Spleen (tissue), 11 donors: Measurements from ENCODE around the gene TLX1. TPM values are rescaled to one million over a fixed set of nuclear protein-coding genes. Genes with fewer than 3 reads are reported as not detected.

Source experiments
- DNase-seq: peaks from one replicate; pipeline ENCODE4 v3.0.0-alpha.2; 2020
- H3K27ac ChIP-seq, 8 donors: fragments of 200-600 bp; sonication (generic) in 7 of 8; 1 replicate in 4 of 8; 2 replicates in 4 of 8; pipeline versions ENCODE4 v1.5.0 to v1.8.0; 2016 to 2021; ENCODE audit warnings: inconsistent platforms in 4 of 8, mild to moderate bottlenecking in 4 of 8, moderate library complexity in 1 of 8
- H3K27me3 ChIP-seq, 7 donors: fragments of 200-600 bp; sonication (generic) in 6 of 7; replicated peaks in 1 of 7; 1 replicate in 4 of 7; 2 replicates in 3 of 7; pipeline versions ENCODE4 v1.5.0 to v1.8.0; 2016 to 2021; ENCODE audit warnings: inconsistent platforms in 3 of 7, mild to moderate bottlenecking in 1 of 7
- H3K36me3 ChIP-seq, 6 donors: fragments of 200-600 bp; sonication (generic) in 5 of 6; 1 replicate in 4 of 6; 2 replicates in 2 of 6; pipeline versions ENCODE4 v1.5.0 to v1.8.0; 2016 to 2021; ENCODE audit warnings: inconsistent platforms in 2 of 6
- H3K4me1 ChIP-seq, 6 donors: fragments of 200-600 bp; sonication (generic) in 5 of 6; 1 replicate in 3 of 6; 2 replicates in 3 of 6; pipeline versions ENCODE4 v1.5.0 to v1.8.0; 2016 to 2021; ENCODE audit warnings: inconsistent platforms in 3 of 6
- H3K4me3 ChIP-seq, 8 donors: fragments of 200-600 bp; sonication (generic) in 7 of 8; 1 replicate in 4 of 8; 2 replicates in 4 of 8; pipeline versions ENCODE4 v1.5.0 to v1.8.0; 2016 to 2021; ENCODE audit warnings: inconsistent platforms in 4 of 8, mild to moderate bottlenecking in 4 of 8, moderate library complexity in 2 of 8
- H3K9me3 ChIP-seq, 8 donors: fragments of 200-600 bp; sonication (generic) in 7 of 8; 1 replicate in 4 of 8; 2 replicates in 4 of 8; pipeline versions ENCODE4 v1.5.0 to v1.8.0; 2016 to 2021; ENCODE audit warnings: inconsistent platforms in 4 of 8
- CTCF ChIP-seq, 11 experiments: fragments of 200-600 bp in 7 of 11; fragments of 450-650 bp in 4 of 11; sonication (generic) in 4 of 11; IDR thresholded peaks in 8 of 11; conservative IDR thresholded peaks in 3 of 11; 1 replicate in 7 of 11; 2 replicates in 4 of 11; pipeline versions ENCODE4 v1.4.0 to v1.8.0; 2016 to 2021; ENCODE audit warnings: antibody characterized with exemption in 11 of 11, inconsistent platforms in 4 of 11, mild to moderate bottlenecking in 1 of 11
- POLR2A ChIP-seq, 3 donors: fragments of 450-650 bp; IDR thresholded peaks; one replicate each; pipeline ENCODE4 v1.5.1; 2017; ENCODE audit warnings: antibody characterized with exemption in 3 of 3, mild to moderate bottlenecking in 1 of 3
- POLR2AphosphoS5 ChIP-seq, 3 donors: sonication (generic); formaldehyde crosslinking; IDR thresholded peaks; one replicate each; pipeline ENCODE4 v1.5.1; 2017; ENCODE audit warnings: antibody characterized with exemption in 3 of 3
- WGBS, 5 donors: extraction: QIAGEN DNeasy Blood & Tissue Kit in 3 of 5; methylation state at CpG; one replicate each; pipeline versions ENCODE4 v1.1.5 to v1.1.7; 2013 to 2018; 5-methylcytosine and 5-hydroxymethylcytosine counted together
- intact Hi-C: fragments of 100-400 bp; cut with DNase I; formaldehyde crosslinking; loops from one replicate; pipeline ENCODE4 v1.15.0; 2023; ENCODE audit warnings: low total_unique reads
- polyA plus RNA-seq, 3 donors: library from polyadenylated mRNA; stranded (reverse); fragments of 200-250 nt; gene quantifications; one replicate each; pipeline ENCODE4 v1.2.1, GENCODE V29; 2013
- total RNA-seq, 7 donors: library from RNA; depleted of rRNA in 3 of 7; stranded (reverse); fragments of >200 nt in 3 of 7; fragmentation: NEBNext Ultra II Directional in 4 of 7; extraction: Animal tissue kit (Norgen Biotek cat#: 25700) in 4 of 7; gene quantifications; one replicate each; pipeline versions ENCODE4 v1.1.0 to v1.2.1, GENCODE V29; 2016 to 2021
- donor health status: healthy with polysubstance abuse.
- donor health status: DM: no; HTN: no; CAD: no; lungs with moderate emphysema.
- donor health status: DM: no; HTN: no; CAD: no.
- donor health status: Bipolar disorder and iron deficiency.
- donor health status: healthy.
- donor health status: DM: no; HTN: no; CAD: no.
- donor health status: DM: yes; HTN: yes; CAD: no.

Gene TLX1
- total and polyA plus RNA-seq, 10 donors, result 5.7 to 91.5 (median 32.5) TPM

- Histone ChIP-seq H3K27ac (peak overlapping the region in 4 of 8 donors; percentile 11 to 82 (median 70)), H3K9me3 (no peaks in the 10 kb centered on the region), H3K36me3 (no peaks in the 10 kb centered on the region), H3K4me1 (peaks cover 0 to 27% (median 13%) of the 10 kb centered on the region in 6 donors), H3K4me3 (no peak overlapping the region), H3K27me3 (peaks cover 0 to 94% (median 6%) of the 10 kb centered on the region in 7 donors)
- intact Hi-C loops, result loop anchor here (2.0 kb wide), 1 partner anchor 46 kb away; no protein-coding TSS in a partner anchor
- no peak for DNase-seq
- WGBS, 5 donors, result 86 to 93% (median 91%) methylated on average over 2 to 4 of the region's 4 CpGs
- TF ChIP-seq CTCF (IDR thresholded peaks at IDR 0.05 in 8 of 11, conservative IDR thresholded peaks at IDR 0.05 in 3 of 11), result no peak
- TF ChIP-seq POLR2A (IDR thresholded peaks at IDR 0.05), result no peak
- TF ChIP-seq POLR2AphosphoS5 (IDR thresholded peaks at IDR 0.05), result no peak
Measured at GRCh38 chr10:101096378-101096777, 34.7 kb upstream of the TLX1 start.

GRCh38 chr10:101097881-101098280 is 33.2 kb upstream of the TLX1 start:
- WGBS, 5 donors, result 39 to 74% (median 46%) methylated on average over 4 of the region's 4 CpGs
- intact Hi-C loops, result loop anchor here (2.0 kb wide), 1 partner anchor 45 kb away; no protein-coding TSS in a partner anchor
- H3K4me3 ChIP-seq, result no peak overlapping the region
- H3K4me1 ChIP-seq, result peaks cover 0 to 27% (median 10%) of the 10 kb centered on the region in 6 donors
- H3K27me3 ChIP-seq, result peaks cover 0 to 96% (median 6%) of the 10 kb centered on the region in 7 donors
- H3K27ac ChIP-seq, result peak overlapping the region in 4 of 8 donors; percentile 32 to 82 (median 70)
- H3K9me3 ChIP-seq, result no peaks in the 10 kb centered on the region
- no peak for DNase-seq
- H3K36me3 ChIP-seq, result no peaks in the 10 kb centered on the region
- TF ChIP-seq POLR2AphosphoS5 (IDR thresholded peaks at IDR 0.05) (no peak), CTCF (IDR thresholded peaks at IDR 0.05 in 8 of 11, conservative IDR thresholded peaks at IDR 0.05 in 3 of 11) (no peak), POLR2A (IDR thresholded peaks at IDR 0.05) (no peak)

GRCh38 chr10:101099901-101100300 is 31.2 kb upstream of the TLX1 start:
- Histone ChIP-seq H3K36me3 (no peaks in the 10 kb centered on the region), H3K27me3 (peaks cover 0 to 92% (median 6%) of the 10 kb centered on the region in 7 donors), H3K4me1 (peaks cover 0 to 23% (median 7%) of the 10 kb centered on the region in 6 donors), H3K27ac (no peak overlapping the region), H3K9me3 (no peaks in the 10 kb centered on the region), H3K4me3 (no peak overlapping the region)
- TF ChIP-seq POLR2A (IDR thresholded peaks at IDR 0.05) (no peak), CTCF (IDR thresholded peaks at IDR 0.05 in 8 of 11, conservative IDR thresholded peaks at IDR 0.05 in 3 of 11) (no peak), POLR2AphosphoS5 (IDR thresholded peaks at IDR 0.05) (no peak)
- DNase-seq, result no peak
- intact Hi-C loops, result no loop called here
- 63 to 77% (median 72%) methylated on average over 6 of the region's 6 CpGs for WGBS, 5 donors

- 71 to 84% (median 76%) methylated on average over 4 of the region's 4 CpGs for WGBS, 5 donors
- Histone ChIP-seq H3K9me3 (no peaks in the 10 kb centered on the region), H3K27ac (no peak overlapping the region), H3K27me3 (peaks cover 0 to 92% (median 3%) of the 10 kb centered on the region in 7 donors), H3K4me1 (peaks cover 0 to 7% (median 0%) of the 10 kb centered on the region in 6 donors), H3K4me3 (no peak overlapping the region), H3K36me3 (no peaks in the 10 kb centered on the region)
- no peak for DNase-seq
- TF ChIP-seq POLR2A (IDR thresholded peaks at IDR 0.05) (no peak), CTCF (IDR thresholded peaks at IDR 0.05 in 8 of 11, conservative IDR thresholded peaks at IDR 0.05 in 3 of 11) (no peak), POLR2AphosphoS5 (IDR thresholded peaks at IDR 0.05) (no peak)
- intact Hi-C loops, result no loop called here
Measured at GRCh38 chr10:101101372-101101881, 29.7 kb upstream of the TLX1 start.
